HK-2 (cell line): ENCODE measurements around the gene TRABD2B.
A peak's percentile ranks its signal among the peaks of the same experiment; 100 is the strongest.
"Not testable (repeated sequence)": the region's sequence is repeated elsewhere in the genome, so short reads cannot be mapped to it uniquely, and the experiment has no call there.

Source experiments
- DNase-seq: peaks from one replicate; pipeline ENCODE4 v3.0.0-alpha.2; 2018; ENCODE audit not compliant: unreplicated experiment

TRABD2B gene

DNA sequence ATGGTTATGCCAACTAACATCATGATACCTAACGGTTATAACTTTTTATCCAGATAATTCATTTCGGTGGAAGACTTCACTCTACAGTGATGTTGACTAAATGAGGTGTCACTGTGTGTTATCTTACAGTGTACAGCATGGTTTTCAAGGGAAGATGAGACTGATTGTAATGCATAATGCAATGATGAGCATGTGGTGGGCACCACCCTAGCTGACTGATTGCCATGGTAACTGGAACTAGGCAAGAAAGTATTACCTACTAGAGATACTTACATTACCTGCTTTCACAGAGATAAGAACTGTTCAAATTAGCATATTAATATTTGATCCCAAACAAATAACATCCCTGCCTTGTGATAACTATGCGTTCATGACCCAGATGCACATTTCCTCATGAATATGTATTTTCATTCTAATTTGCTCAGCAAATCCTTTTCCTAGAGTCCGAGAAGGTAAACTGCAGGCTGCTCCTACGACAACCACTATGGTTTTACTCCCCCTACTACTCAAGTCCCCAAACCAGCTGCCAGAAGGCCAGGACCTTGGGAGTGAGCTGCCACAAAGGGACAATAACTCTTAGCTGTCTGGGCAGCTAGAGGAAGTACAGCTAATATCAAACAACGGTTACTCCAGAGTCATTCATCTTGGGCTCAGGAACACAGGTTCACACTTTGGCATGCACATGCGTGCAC is 29.2 kb downstream of the TRABD2B start:
- no peak for DNase-seq

DNA sequence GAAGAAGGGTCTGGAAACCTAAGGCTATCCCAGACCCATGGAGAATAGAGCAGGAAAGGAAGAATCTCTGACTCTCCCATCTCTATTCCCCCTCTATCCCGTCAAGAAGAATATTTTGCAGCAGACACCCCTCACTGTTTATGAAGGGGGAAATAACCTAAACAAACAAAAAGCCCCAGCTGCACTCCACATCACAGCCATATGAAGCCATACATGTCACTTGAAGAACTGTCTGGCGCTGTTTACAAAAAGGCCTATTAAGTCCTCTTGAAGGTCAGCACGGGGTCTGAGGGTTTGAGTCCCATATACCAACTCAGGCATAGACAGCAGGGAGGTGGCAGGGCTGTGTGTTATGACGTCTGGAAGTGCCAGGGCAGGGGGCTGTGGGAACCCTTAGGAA is 31.4 kb downstream of the TRABD2B start:
- DNase-seq: no peak

DNA sequence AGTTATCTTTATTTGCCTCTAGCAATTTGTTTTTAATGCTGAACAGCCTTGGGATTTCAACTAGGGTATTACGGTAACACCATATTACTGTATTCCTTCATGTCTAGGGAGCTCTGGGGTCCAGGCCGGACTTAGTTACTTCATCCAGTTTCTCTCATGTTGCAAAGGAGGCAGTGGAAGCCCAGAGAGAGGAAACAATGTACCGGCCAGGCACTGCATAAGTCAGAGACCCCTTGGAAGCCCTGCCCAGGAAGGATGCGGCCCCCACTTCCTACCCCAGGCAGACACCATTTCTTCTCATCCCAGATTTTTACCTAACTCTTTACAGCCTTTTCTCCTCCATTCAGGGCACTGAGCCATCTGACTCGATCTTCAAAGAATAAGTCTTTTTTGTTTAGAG is 32.5 kb downstream of the TRABD2B start:
- no peak for DNase-seq

DNA sequence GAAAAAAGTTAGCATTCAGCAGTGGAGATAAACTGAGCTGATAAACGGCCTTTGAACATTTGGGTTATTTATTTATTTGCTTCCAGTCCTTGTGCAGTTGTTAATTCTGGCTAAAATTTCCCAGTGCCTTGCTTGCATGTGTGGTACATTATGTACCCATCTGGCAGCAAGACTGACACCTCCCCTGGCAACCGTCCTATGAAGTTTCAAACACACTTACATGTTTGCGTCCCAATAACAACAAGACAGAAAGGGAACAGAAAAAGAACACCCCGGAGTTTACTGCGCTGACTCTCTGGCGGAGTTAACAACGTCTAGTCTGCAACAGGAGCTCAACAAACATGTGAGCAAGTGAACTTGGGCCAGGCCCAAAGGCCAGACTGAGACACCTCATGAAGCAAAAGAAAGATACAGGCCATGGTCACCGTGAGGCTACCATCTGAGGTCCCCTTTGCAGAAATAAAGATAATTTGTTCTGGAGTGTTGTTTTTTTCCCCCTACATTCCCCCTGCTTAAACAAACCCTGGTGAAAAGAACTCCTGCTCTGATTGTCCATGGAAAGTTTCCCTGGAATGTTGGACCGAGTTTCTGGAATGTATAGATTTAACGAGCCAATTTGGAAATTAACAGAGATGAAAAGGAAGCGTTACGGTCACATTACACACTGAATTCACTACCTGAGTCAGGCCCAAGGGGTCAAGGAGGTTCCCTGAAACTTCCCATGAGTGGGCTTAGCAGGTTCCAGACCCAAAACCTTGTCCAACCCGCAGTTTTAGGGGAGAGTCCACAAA is 33.4 kb downstream of the TRABD2B start:
- DNase-seq: no peak

DNA sequence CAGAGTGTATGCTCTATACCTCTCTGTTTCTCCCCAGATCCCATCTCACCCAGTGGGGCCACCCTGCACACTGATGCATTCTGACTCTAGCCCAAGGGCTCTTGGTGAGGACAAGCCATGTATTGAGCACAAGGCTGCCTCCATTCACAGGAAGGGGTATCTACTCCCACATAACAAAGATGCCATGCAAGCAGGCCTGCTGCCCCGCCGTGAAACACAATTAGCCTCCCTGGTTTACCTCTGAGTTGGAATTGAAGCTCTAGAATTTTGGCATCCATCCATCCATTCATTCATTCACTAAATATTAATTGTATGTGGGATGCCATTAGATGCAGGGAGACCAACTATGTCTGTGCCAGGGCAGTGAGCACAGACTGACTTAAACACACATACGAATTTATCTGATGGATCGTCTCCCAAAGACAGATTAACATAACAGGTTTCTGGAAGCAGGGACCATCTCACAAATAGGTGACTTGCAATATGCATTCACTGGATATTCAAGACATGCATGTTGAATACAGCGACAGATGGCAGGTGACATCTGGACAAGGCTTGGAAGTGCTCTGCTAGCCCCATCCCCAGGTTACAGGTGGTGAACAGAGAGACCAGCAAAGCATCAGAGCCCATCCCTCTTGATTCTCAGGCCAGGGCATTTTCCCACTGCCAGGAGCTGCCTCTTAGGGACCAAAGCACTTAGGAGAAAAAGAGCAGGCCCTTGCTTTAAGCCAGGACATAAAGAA is 34.3 kb downstream of the TRABD2B start:
- DNase-seq: no peak

DNA sequence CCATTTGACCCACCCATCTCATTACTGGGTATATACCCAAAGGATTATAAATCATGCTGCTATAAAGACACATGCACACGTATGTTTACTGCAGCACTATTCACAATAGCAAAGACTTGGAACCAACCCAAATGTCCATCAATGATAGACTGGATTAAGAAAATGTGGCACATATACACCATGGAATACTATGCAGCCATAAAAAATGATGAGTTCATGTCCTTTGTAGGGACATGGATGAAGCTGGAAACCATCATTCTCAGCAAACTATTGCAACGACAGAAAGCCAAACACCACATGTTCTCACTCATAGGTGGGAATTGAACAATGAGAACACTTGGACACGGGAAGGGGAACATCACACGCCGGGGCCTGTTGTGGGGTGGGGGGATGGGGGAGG is 35.4 kb downstream of the TRABD2B start:
- not testable (repeated sequence) for DNase-seq

DNA sequence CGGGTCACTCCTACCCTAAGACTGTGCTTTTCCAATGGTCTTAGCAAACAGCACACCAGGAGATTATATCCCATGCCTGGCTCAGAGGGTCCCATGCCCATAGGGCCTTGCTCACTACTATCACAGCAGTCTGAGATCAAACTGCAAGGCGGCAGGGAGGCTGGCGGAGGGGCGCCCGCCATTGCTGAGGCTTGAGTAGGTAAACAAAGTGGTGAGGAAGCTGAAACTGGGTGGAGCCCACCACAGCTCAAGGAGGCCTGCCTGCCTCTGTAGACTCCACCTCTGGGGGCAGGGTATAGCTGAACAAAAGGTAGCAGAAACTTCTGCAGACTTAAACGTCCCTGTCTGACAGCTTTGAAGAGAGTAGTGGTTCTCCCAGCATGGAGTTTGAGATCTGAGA is 40.7 kb downstream of the TRABD2B start:
- DNase-seq: not testable (repeated sequence)

DNA sequence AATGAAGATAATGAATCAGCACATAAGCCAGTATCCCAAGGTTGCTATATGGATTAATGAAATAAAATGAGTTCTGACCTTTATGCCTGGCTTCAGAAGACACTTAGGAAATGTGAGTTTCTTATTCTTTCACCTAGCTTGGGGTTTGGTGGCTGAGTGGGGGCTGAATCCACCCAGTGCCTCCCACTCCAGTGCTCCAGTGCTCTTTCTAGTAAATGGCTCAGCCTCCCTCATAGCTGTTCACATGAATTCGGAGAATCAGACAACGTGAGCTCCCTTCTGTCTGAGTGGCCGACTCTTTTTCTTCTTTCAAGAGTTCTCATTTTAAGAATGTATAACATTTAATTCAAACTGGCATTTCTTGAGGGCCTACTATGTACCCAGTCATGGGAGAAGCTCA is 43.5 kb downstream of the TRABD2B start:
- no peak for DNase-seq

DNA sequence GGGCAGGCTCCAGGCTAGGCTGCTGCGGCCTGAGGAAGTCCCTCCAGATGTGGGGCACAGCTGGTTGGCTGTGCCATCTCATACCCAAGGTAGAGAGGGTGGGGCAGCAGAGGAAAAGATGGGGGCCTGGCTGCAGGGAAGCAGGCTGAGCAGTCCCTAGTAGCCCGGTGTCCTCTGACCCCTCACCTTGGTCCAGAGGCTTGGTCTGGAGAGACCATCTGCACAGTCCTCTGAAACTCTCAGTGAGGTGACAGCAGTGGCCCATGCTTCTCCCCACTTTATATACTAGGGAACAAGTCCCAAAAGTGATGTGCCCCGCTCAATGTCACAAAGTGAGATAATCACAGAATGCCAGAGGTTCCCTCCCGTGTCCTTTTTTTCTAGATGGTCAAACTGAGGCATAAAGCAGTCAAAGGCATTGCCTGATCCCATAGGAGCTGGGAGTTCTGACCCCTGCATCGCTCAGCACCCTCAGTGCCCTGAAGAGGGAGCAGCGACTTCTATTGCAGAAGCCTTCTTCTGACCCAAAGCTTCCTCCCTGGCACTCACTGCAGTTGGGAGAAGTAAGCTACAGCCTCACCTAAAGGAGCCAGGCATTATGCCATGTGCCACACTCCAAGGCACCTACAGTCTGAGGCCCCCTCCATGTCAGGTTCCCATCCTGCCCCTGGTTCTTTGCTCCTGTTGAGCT is 45.5 kb downstream of the TRABD2B start:
- DNase-seq: no peak

DNA sequence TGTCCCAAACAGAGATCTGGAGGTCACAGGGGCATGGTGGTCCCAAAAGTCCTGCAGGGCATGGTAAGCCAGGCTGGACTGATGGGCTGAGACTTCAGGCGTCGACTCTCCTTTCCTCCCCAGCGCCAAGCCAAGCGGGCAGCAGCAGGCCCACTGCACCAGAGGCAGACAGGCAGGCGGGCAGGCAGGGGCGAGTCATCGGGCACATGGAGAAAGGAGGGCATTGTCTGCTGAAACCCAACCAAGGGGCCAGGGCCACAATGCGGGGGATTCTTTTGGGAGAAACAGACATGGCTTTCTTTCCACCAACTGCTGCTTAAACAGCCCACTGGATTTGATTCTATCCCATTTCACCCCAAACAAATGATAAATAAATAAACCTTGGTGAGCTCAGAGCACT is 46.2 kb downstream of the TRABD2B start:
- no peak for DNase-seq

DNA sequence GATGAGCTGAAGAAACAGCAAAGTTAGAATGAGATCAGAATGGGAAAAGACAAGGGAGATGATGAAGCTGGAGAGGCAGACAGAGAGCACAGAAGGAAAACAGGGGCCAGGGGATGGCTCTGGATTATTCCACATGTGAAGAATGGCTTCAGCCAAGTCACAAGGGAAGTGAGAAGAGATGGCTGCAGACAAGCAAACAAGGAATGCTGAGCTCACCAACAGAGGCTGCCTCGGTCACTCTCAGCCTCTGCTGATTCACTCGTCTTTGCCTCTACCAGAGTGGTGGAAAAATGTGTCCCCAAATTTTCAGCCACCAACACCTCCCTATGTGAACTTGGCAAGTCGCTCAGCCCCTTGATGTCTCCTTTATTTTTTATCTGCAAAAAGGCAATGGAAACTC is 46.7 kb downstream of the TRABD2B start:
- DNase-seq: no peak

DNA sequence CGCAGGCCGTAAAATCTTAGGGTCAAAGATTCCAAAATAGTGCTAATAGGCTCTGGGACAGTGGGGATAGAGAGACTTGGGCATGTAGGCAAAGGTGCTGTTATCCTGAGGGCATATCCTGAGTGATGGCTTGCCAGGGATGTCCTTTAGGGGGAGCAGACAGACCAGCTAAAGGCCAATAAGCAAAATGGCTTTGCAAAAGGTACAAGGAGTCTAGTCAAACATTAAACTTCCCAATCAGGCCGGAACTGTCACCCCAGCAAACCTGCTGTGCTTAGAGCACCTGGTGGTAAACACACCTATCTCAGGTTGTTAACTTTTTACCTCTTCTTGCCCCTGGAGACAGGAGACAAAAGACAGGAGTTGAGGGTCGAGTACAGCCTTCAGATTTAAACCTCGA is 49.1 kb downstream of the TRABD2B start:
- no peak for DNase-seq

DNA sequence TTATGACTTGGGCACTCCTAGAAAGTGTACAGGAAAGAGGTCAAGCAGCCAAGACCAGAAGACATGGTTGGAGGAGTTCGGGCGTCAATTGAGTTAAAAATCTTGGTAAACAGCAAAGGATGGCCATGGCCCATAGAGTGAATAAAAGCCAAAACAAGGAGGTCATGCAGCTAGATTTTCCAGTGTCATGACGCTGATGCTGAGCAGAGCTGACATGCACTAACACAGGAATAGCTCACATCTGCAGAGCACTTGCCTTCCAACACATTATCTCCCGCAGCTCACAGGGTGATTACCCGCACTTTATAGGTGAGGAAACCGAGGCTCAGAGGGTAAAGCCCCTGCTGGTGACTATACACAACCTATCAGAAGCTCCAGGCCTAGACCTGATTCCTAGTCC is 49.7 kb downstream of the TRABD2B start:
- DNase-seq: no peak

DNA sequence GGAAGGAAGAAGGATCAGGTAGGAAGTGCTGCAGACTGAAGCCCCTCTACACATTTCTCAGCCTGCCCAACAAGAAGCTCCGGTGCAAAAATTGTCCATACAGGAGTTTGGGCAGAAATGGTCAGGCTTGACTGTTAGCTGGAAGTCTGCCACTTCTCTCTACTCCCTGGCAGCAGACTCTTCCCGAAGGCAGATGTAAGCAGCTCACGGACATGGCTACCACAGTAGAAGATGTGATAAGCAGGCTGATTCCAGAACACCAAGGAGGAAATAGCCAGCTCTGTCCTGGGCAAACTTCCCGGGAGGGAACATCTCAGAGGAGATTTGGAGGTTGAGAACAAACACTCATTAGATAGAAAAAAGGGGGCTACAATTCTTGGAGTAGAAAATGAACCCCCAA is 52.6 kb downstream of the TRABD2B start:
- no peak for DNase-seq

DNA sequence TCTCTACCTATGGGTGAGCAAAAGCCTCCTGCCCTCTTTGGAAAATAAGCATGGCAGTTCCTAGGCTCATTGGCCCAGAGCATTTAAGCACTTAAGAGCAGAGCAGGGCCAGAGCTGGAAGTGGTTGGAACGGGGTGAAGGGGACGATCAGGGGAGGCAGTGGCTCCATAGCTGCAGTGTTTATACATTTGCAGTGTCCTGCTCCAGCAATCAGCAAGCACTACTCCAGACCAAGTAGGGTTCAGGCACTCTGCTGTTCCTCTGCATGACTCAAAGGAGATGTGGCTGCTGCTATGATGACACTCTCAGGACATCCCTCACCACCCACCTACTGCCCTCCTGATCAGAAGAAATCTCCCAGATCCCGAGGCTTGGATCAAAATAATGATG is 55.0 kb downstream of the TRABD2B start:
- DNase-seq: peak; percentile 38

DNA sequence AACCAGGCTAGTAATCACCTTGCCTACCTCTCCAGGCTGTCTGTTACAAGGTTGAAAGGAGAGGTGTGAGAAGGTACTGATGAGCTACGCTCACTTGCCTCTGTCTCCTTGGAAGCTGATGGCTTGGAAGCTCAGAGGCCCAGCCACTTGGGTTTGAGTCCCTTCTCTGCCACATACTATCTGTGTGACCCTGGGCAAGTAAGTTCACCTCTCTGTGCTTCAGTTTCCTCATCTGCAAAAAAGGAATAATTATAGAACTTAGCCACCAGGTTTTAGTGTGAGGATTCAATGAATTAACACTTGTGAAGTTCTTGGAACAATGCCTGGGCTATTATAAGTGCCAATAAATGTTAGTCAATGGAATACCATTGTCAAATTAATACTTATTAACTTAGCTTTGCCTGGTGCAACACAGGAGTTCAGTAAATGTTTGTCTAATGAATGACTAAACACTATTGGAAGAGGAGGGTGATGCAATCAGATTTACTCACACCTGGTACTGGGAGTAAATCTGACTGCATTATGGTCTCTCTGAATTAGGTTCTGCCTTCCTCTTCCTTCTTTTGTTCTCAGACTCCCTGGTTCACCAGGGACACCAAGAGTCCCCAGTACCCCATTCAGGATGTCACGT is 55.5 kb downstream of the TRABD2B start:
- DNase-seq: peak; percentile 14

DNA sequence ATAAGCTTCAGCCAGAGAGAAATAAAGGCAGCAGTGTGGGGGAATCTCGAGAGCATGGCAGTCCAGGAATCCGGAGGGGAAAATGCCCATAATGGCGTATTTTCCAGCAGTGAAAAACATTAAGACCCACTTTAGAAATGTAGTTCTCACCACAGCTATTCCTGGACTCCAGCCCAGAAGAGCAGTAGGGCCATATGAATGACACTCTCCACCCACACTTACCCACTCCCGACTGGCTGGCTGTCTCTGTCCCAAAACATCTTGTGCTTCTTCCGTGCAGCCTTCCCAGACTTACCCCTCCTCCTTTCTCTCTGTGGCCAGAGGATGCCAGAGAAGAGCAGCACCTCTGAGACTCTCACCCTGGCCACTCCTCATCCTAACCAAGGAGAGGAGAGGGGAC is 56.4 kb downstream of the TRABD2B start:
- DNase-seq: peak; percentile 45

DNA sequence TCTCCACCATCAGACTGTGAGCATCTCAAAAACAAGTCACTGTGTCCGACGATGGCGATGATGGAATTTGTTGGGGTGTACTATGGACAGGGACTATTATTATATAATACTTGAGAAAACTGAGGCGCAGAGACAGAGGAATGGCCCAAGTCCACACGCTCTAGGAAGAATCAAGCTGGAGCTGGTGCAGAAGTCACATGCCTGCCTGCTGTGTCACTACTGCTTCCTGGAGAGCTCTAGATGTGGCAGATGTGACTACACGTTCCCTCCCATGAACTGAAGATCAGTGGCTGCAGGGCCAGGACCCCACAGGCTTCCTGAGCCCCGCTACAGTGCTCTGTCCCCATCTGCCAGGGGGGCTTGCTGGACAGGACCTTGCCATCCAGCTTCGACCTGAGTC is 56.9 kb downstream of the TRABD2B start:
- DNase-seq: peak; percentile 17

DNA sequence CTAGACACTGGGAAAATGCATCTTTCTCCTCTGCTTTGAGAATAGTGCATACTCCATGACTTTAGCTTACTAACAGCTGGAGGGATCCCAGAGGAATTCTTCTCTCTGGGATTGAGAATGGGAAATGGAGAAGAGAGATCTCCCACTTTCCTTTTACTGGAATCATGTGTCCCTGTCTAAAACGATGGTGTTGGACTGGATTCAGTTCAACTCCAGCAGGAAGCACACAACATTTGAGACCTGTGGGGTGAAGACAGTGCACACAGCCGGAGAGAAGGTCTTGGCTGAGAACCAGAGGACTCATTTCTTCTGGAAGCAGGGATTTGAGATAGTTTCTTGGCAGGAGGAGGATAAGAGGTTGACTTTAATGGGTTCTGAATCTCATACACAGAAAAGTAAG is 58.7 kb downstream of the TRABD2B start:
- no peak for DNase-seq

DNA sequence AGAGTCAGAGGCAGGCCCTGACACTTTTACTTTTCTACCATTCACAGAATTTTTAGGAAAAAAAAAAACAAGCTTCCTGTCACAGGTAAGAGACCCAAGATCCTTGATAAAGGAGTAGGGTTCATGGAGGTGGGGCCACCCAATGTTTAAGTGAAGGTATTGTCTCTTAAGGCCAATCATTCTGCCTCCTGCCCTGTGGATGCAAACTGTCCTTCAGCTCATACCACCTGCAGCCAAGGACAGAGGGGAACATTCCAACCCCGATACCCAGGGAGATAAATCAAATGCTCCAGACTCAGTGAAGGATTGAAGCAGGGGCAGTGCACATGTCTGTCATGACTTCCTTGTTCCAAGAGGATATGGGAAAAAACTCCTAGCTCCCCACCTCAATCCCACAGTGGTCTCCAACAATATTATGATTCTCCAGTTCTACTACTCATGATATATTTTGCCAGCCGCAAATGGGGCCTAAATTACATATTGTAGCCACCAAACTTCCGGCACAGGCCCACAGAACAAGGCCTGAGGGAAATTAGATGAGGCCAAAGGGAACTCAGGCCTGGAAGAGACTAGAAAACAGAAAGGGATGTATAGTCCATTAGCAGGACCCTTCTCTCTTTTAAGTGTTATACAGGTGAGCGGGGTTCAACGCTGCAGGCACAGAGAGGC is 59.5 kb downstream of the TRABD2B start:
- DNase-seq: no peak

DNA sequence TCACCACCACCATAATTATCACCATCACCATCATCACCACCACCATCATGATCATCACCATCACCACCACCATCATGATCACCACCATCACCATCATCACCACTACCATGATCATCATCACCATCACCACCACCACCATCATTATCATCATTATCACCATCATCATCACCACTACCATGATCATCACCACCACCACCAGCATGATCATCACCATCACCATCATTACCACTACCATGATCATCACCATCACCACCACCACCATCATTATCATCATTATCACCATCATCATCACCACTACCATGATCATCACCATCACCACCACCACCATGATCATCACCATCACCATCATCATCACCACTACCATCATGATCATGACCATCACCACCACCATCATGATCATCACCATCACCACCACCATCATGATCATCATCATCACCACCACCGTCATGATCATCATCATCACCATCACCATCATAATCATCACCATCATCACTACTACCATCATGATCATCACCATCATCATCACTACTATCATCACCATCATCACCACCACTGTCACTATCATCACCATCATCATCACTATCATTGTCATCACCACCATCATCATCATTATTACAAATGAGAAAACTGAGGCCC is 60.2 kb downstream of the TRABD2B start:
- no peak for DNase-seq
